CD14-positive monocyte (primary cell): ENCODE data around the gene SMIM24. TPM values are rescaled to one million over a fixed set of nuclear protein-coding genes. Genes with fewer than 3 reads are reported as not detected.

Experiments
- DNase-seq, 3 donors: peaks; one replicate each; pipeline ENCODE4 v3.0.0-alpha.2; 2011 to 2022
- H2AFZ ChIP-seq: 2 replicates; pipeline ENCODE4 v1.6.0; 2012; ENCODE audit warnings: mild to moderate bottlenecking, low read depth, low read length, inconsistent platforms; ENCODE audit not compliant: insufficient read depth, poor library complexity, severe bottlenecking
- H3K27ac ChIP-seq, 2 donors: 1 replicate in 1 of 2; 2 replicates in 1 of 2; pipeline ENCODE4 v1.5.1; 2012 to 2013; ENCODE audit warnings: low read length in 2 of 2, control low read depth in 1 of 2, inconsistent platforms in 1 of 2, low read depth in 1 of 2, mild to moderate bottlenecking in 1 of 2
- H3K27me3 ChIP-seq, 2 donors: one replicate each; pipeline versions ENCODE4 v1.6.0 to v1.6.1; 2011 to 2013; ENCODE audit warnings: low read length in 2 of 2; ENCODE audit not compliant: control insufficient read depth in 2 of 2, insufficient read depth in 2 of 2
- H3K36me3 ChIP-seq, 2 donors: replicated peaks in 1 of 2; 1 replicate in 1 of 2; 2 replicates in 1 of 2; pipeline versions ENCODE4 v1.5.1 to v1.6.1; 2012 to 2013; ENCODE audit warnings: low read length in 2 of 2, control low read depth in 1 of 2, inconsistent platforms in 1 of 2, mild to moderate bottlenecking in 1 of 2; ENCODE audit not compliant: insufficient read depth in 2 of 2, control insufficient read depth in 1 of 2
- H3K4me1 ChIP-seq, 2 donors: 1 replicate in 1 of 2; 2 replicates in 1 of 2; pipeline versions ENCODE4 v1.5.1 to v1.6.1; 2012 to 2013; ENCODE audit warnings: low read length in 2 of 2, control low read depth in 1 of 2, inconsistent platforms in 1 of 2, mild to moderate bottlenecking in 1 of 2, moderate library complexity in 1 of 2; ENCODE audit not compliant: insufficient read depth in 2 of 2, control insufficient read depth in 1 of 2
- H3K4me2 ChIP-seq: replicated peaks from 2 replicates; pipeline ENCODE3; 2012; ENCODE audit warnings: low read length, moderate library complexity, mild to moderate bottlenecking; ENCODE audit not compliant: poor library complexity, severe bottlenecking; ENCODE audit errors: extremely low read depth
- H3K4me3 ChIP-seq, 3 experiments: fragments of 200-600 bp in 1 of 3; sonication (generic) in 1 of 3; replicated peaks in 1 of 3; 1 replicate in 2 of 3; 2 replicates in 1 of 3; pipeline ENCODE4 v1.5.1; 2011 to 2013; ENCODE audit warnings: low read length in 3 of 3, mild to moderate bottlenecking in 3 of 3, control low read depth in 2 of 3, low read depth in 2 of 3, inconsistent platforms in 1 of 3, moderate library complexity in 1 of 3
- H3K79me2 ChIP-seq: 2 replicates; pipeline ENCODE4 v1.6.0; 2012; ENCODE audit warnings: mild to moderate bottlenecking, control low read depth, inconsistent platforms, low read length, moderate library complexity; ENCODE audit not compliant: insufficient read depth
- H3K9ac ChIP-seq: 2 replicates; pipeline ENCODE4 v1.6.0; 2017; ENCODE audit warnings: low read length, mild to moderate bottlenecking; ENCODE audit not compliant: insufficient read depth, poor library complexity, severe bottlenecking
- H3K9me3 ChIP-seq, 2 donors: replicated peaks in 1 of 2; 1 replicate in 1 of 2; 2 replicates in 1 of 2; pipeline versions ENCODE4 v1.5.1 to v1.6.1; 2012 to 2013; ENCODE audit warnings: low read length in 2 of 2, control low read depth in 1 of 2; ENCODE audit not compliant: control insufficient read depth in 1 of 2, insufficient read depth in 1 of 2
- H4K20me1 ChIP-seq: 2 replicates; pipeline ENCODE4 v1.6.0; 2012; ENCODE audit warnings: mild to moderate bottlenecking, low read length, control low read depth, moderate library complexity; ENCODE audit not compliant: insufficient read depth
- H3K27ac Mint-ChIP-seq, 7 donors: one replicate each; pipeline ENCODE4 v1.8.0; 2020; ENCODE audit warnings: mild to moderate bottlenecking in 7 of 7, mixed read lengths in 7 of 7, moderate library complexity in 6 of 7, inconsistent platforms in 2 of 7
- H3K27me3 Mint-ChIP-seq, 3 donors: one replicate each; pipeline ENCODE4 v1.8.0; 2021 to 2022; ENCODE audit warnings: low read depth in 3 of 3, mild to moderate bottlenecking in 3 of 3, mixed read lengths in 3 of 3, moderate library complexity in 3 of 3, inconsistent platforms in 1 of 3
- H3K36me3 Mint-ChIP-seq, 2 donors: one replicate each; pipeline ENCODE4 v1.8.0; 2020; ENCODE audit warnings: mixed read lengths in 2 of 2, inconsistent platforms in 1 of 2, mild to moderate bottlenecking in 1 of 2
- H3K4me1 Mint-ChIP-seq: one replicate; pipeline ENCODE4 v1.8.0; 2020; ENCODE audit warnings: mild to moderate bottlenecking, mixed read lengths
- H3K4me3 Mint-ChIP-seq, 2 donors: one replicate each; pipeline ENCODE4 v1.8.0; 2020; ENCODE audit warnings: mild to moderate bottlenecking in 2 of 2, mixed read lengths in 2 of 2, moderate library complexity in 1 of 2
- H3K9me3 Mint-ChIP-seq, 7 donors: one replicate each; pipeline ENCODE4 v1.8.0; 2020 to 2022; ENCODE audit warnings: mixed read lengths in 7 of 7, mild to moderate bottlenecking in 6 of 7, moderate library complexity in 6 of 7, inconsistent platforms in 2 of 7
- CTCF ChIP-seq: fragments of 200-600 bp; IDR thresholded peaks from one replicate; pipeline ENCODE4 v1.8.0; 2022; ENCODE audit warnings: antibody characterized with exemption, mild to moderate bottlenecking
- WGBS: methylation state at CpG from one replicate; pipeline ENCODE4 v1.1.5; 2013; ENCODE audit warnings: missing lambda C conversion rate; ENCODE audit not compliant: insufficient coverage; 5-methylcytosine and 5-hydroxymethylcytosine counted together
- intact Hi-C, 2 donors: fragments of 100-400 bp; cut with micrococcal nuclease; formaldehyde crosslinking; loops; one replicate each; pipeline versions ENCODE4 v1.15.0 to v1.15.1; 2023
- polyA plus RNA-seq, 3 donors: library from polyadenylated mRNA; depleted of rRNA in 1 of 3; unstranded in 2 of 3; stranded (reverse) in 1 of 3; fragments of 300-500 nt in 2 of 3; fragments of >200 nt in 1 of 3; fragmentation: Illumina TruSeq in 2 of 3; gene quantifications; 1 replicate in 2 of 3; 2 replicates in 1 of 3; pipeline ENCODE4 v1.2.3, GENCODE V29; 2012 to 2021

The SMIM24 gene
- polyA plus RNA-seq, 3 donors = 0.30 TPM; not detected in 2

GRCh38 chr19:3521104-3521445 lies 40.8 kb upstream of the SMIM24 start:
- H3K27ac Mint-ChIP-seq = peak overlapping the region in 2 of 7 donors; percentile 15 to 61
- H3K36me3 ChIP-seq = peaks cover 56 to 78% of the 10 kb centered on the region in 2 donors
- no peaks in the 10 kb centered on the region for H3K4me1 ChIP-seq
- DNase-seq = no peak
- H3K36me3 Mint-ChIP-seq = peaks cover 32 to 71% of the 10 kb centered on the region in 2 donors
- H3K4me1 Mint-ChIP-seq = no peaks in the 10 kb centered on the region
- H3K27me3 ChIP-seq = no peaks in the 10 kb centered on the region
- no peak overlapping the region for H3K9ac ChIP-seq
- TF ChIP-seq CTCF = no peak
- intact Hi-C loops = no loop called here
- no peak overlapping the region for H2AFZ ChIP-seq
- H3K79me2 ChIP-seq = peaks cover 79% of the 10 kb centered on the region
- H3K9me3 ChIP-seq = no peaks in the 10 kb centered on the region
- H3K27me3 Mint-ChIP-seq = no peaks in the 10 kb centered on the region
- H3K27ac ChIP-seq = no peak overlapping the region
- peaks cover 92% of the 10 kb centered on the region for H4K20me1 ChIP-seq
- H3K9me3 Mint-ChIP-seq = peaks cover 0 to 2% (median 0%) of the 10 kb centered on the region in 7 donors
- no peak overlapping the region for H3K4me3 Mint-ChIP-seq
- no peak overlapping the region for H3K4me3 ChIP-seq
- WGBS = 67% methylated on average over 1 of the region's 7 CpGs
- H3K4me2 ChIP-seq = no peak overlapping the region

GRCh38 chr19:3520166-3521103 lies 40.1 kb upstream of the SMIM24 start:
- Histone ChIP-seq H3K36me3 (peaks cover 51 to 77% of the 10 kb centered on the region in 2 donors), H2AFZ (no peak overlapping the region)

More at GRCh38 chr19:3520166-3521103, 40.1 kb upstream of the SMIM24 start:
- no peak overlapping the region for H3K9ac ChIP-seq
- H3K4me2 ChIP-seq = no peak overlapping the region
- Mint-ChIP-seq H3K4me3 (no peak overlapping the region), H3K27ac (peak overlapping the region in 2 of 7 donors; percentile 15 to 61), H3K4me1 (no peaks in the 10 kb centered on the region), H3K27me3 (no peaks in the 10 kb centered on the region), H3K9me3 (peaks cover 0 to 2% (median 0%) of the 10 kb centered on the region in 7 donors), H3K36me3 (peaks cover 31 to 69% of the 10 kb centered on the region in 2 donors)
- TF ChIP-seq CTCF = no peak
- H4K20me1 ChIP-seq = peaks cover 94% of the 10 kb centered on the region
- H3K9me3 ChIP-seq = no peaks in the 10 kb centered on the region
- no peaks in the 10 kb centered on the region for H3K27me3 ChIP-seq
- no peak overlapping the region for H3K4me3 ChIP-seq
- H3K79me2 ChIP-seq = peaks cover 85% of the 10 kb centered on the region
- WGBS = 92% methylated on average over 36 of the region's 37 CpGs
- DNase-seq = no peak
- H3K27ac ChIP-seq = no peak overlapping the region
- no peaks in the 10 kb centered on the region for H3K4me1 ChIP-seq
- intact Hi-C loops = no loop called here
